Neural progenitor cell (in vitro differentiated cells): Measurements from ENCODE around the gene ATP6V0D1.

Source experiments
- CTCF ChIP-seq: fragments of 200-600 bp; sonication (generic); IDR thresholded peaks from 2 replicates; pipeline ENCODE4 v1.5.1; 2017; ENCODE audit warnings: antibody characterized with exemption, mild to moderate bottlenecking
- EZH2 ChIP-seq: fragments of 200-600 bp; sonication (generic); IDR thresholded peaks from 2 replicates; pipeline ENCODE4 v1.6.1; 2017; ENCODE audit warnings: antibody characterized with exemption, mild to moderate bottlenecking, moderate library complexity

DNA sequence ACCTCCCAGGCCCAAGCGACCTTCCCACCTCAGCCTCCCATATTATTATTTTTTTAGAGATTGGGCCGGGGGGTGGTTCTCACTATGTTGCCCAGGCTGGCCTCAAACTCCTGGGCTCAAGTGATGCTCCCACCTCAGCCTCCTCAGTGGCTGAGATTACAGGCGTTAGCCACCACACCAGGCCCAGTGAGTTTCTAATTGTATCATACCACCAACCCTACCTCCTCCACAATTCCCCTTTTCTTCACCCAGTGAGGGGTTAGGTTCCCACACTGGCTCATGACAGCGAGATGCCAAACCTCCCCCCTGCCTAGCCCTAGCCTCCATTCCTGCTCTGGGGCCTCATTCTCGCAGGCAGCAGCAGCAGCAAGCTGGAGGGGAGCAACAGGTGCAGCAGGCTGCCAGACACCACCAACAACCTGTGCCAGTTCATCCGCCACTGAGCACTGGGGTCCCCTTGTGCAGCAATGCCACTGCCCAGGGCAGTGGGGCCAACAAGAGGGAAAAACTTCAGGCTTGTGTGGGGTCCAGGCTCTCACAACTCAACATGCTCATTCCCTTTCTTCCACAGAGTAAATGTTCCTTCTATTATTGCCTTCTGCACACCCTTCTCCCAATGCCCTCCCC is 9.1 kb downstream of the ATP6V0D1 start:
- TF ChIP-seq EZH2, result no peak
- no peak for TF ChIP-seq CTCF
